HG03045 (cell line): ENCODE results near the gene MMP24OS.
"Not testable (repeated sequence)": the region's sequence is repeated elsewhere in the genome, so short reads cannot be mapped to it uniquely, and the experiment has no call there.

Experiments
- ATAC-seq: cut with Tn5 transposase; IDR thresholded peaks from one replicate; pipeline ENCODE4 v1.9.1; 2021; ENCODE audit warnings: mild to moderate bottlenecking, moderate library complexity; ENCODE audit not compliant: unreplicated experiment

MMP24OS gene

DNA sequence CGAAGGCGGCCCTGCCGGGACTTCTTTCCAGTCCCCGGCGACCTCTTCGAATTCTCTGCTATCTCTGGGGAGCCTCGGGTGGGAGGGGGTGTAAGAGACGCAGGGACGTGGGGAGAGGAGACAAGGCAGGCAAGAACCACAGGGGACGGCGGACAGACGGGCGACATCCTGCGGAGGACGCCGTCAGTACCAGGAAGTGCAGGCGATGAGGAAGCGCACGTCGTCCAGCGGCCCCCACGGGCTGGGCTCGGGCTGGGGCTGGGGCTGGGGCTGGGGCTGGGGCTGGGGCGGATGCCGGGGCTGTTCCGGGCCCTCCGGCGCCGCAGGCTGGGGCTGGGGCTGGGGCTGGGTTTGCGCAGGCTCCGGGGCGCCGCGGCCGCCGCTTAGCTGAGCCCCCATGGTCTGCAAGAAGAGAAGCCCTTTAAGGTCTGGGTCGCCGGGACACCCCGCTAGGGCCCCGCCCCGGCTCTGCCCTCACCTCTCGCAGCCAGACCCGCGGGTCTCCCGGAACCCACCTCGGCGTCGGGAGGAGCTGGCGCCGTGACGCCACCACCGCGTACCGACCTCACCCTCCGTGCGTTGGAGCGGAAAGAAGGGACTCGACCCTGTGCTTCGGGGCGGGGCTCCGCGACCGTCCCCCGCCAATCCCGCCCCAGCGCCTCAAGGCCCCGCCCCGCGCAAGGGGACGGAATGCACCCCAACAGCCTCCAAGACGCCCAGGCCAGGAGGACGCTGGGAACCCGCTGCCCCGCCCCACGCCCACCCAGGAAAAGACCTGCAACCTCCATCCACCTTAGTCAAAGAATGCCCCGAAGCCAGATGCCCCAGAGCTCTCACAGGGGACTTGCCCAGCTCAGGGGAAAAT is at the start of gene MMP24OS:
Gene MMP24OS (minus strand): TSS at position 592 of the 865 bp plus-strand sequence. CDS start 193 bp downstream, at position 399.
- ATAC-seq: peak; percentile 78

DNA sequence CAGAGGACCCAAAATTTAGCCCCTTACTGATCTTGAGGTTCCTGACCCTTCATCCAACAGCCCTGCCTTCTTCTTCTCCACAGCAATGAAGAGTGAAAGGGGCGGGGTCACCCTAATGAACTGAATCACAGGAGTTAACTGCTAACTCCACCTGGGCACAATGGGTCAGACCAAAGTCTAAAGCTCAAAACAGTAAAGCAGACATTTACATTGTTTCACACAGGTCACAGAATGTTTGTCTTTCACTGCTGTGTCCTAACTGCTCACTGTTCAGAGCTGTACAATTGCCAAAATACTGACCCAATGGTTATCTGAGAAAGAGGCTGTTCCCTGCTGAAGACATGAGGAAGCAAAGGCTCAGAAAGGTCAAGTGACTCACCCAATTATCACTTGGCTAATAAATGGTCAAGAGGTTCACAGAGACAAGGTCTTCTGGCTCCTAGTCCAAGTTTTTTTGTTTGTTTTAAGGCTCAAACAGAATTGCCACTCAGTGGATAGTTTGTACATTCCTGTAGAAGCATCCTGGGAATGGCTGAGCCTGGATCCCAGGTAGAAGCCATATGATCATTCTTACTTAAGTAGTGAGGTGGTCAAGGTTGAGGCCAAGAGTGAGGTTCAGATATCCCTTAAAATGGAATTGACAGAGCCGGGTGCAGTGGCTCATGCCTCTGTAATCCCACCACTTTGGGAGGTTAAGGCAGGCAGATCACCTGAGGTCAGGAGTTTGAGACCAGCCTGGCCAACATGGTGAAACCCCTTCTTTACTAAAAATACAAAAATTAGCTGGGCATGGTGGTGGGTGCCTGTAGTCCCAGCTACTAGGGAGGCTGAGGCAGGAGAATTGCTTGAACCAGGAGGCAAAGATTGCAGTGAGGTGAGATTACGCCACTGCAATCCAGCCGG is 49.4 kb upstream of the MMP24OS start:
- ATAC-seq: no peak

DNA sequence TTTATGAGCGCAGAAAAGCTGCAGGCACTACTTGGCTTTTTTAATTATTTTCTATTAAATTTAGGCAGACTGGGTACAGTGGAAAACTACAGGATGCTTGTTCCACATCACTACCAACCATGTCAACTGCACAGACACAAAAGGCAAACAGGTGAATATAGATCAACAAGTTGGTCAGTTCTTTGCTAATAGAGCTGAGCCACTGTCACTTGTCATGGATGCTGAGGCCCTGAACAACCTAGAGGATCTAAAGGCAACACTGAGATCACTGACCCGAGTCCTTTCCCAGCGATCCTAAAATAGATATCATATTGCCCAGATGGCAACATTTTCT is 48.8 kb upstream of the MMP24OS start:
- no peak for ATAC-seq

DNA sequence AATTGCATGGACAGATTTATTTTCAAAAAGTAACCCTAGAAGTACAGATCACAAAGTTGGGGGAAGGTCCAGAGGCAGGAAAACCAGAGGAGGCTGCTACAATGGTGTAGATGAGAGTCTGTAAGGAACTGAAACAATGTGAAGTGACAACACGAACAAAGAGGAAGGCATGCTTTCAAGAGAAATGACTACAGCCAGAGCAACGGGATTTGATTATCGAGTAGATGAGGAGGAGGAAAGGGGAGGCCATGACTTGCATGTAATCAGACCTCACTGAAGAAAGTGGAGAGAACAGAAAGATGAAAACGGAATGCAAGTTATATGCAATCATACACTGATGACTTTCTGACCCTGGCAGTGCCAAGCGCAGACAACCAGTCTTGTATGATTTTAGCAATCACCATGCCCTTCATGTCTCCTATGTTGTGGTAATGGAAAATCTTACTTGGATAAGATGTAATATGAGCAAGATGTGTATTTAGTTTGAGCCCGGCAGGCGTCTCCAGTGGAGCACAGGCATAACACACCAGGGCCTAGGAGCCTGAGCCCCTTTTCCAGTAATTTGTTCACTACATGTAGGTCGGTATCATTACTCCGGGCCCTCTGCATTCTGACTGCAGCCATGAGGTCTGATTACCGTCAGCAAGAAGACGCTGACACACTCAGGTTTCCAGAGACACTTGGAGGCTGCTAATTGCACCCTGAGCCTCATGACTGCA is 48.3 kb upstream of the MMP24OS start:
- ATAC-seq: no peak

DNA sequence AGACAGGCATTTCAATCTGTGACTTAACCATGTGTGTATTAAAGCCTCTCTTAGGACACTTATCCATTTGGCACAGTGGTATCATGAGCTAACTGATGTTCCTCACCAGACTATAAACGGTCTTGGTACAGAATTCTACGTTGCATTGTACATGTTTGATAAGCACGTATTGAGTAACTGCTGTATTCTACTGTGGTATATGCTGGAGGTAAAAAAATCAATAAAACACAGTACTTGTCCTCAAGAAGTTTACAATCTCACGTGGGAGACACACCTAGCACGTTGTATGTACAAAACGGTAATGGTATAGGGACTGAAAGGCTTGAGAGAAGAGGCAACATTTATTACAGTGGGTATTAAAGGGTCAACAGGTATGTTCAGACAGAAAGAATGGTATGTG is 47.5 kb upstream of the MMP24OS start:
- ATAC-seq: no peak

DNA sequence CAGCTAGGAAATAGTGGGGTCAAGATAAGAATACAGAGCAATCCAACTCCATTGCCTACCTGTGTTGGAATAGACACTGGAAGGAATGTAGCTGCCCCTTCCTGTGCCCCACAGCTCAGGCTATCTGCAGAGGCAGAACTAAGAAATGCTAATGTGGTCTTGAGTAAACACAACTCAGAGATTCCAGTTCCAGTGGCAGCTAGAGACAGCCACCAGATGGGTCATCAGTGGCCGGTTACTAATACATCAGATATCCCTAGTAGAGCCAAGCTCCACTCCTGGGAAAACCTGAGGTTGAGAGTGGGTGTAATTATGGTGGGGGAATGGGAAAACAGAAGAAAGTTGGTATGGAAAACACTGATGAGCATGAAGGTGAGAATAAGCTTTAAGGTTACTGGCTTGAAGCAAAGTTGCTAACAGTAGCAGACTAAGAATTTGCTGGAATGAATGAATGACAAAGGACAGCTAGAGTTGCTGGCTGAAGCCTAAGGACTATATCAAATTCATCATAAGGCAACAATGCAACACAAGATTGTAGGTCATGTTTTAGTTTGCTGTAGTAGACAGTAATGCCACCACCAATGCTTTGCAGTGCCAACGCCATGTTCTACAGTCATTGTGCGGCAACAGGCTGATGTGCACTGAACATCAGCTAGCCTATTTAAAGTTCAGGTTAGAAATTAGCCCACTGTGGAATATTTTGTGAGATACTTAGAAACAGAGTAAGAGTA is 42.6 kb upstream of the MMP24OS start:
- ATAC-seq: no peak

DNA sequence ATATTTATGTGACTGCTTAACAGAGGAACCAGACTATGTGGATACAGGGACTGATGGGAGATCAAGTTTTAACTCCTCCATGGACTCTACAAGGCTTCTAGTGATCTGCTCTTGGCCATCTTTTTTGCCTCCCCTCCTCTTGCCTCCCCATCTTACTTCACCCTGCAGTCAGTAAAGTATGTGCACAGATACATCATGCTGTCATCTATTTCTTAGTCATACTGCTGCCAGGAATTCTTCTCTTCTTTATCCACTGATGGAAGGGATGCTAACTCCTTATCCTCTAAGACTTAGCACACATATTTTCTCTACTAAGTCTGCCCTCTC is 41.9 kb upstream of the MMP24OS start:
- ATAC-seq: no peak

DNA sequence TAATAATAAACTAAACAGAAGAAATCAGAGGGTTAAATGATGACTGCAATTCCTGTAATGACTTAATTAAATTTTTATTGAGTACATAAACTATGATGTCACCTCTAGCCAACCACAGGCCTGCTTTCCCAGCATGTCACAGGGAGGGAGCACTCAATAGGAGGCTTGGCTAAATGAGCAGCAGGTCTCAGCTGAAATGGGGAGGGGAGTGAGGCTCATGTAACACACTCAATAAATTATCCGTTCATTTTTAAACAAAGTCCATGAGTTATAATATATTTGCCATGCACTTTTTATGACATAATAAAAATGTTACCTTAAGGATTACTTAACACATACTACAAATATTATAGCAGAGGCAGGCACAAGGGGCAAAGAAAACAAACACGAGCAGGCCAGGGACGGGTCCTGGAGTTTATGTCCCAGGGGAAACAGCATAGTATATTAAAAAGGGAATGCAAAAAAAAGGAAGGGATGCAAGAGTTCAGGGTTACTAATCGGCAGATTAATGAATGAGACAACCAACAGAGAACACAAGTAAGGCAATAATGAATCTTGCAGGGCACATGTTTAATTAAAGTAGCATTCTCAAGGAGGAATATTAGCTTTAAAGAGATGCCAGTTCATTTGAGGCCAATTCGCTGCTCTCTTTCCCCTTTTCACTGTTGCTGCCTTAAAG is 41.4 kb upstream of the MMP24OS start:
- ATAC-seq: no peak

DNA sequence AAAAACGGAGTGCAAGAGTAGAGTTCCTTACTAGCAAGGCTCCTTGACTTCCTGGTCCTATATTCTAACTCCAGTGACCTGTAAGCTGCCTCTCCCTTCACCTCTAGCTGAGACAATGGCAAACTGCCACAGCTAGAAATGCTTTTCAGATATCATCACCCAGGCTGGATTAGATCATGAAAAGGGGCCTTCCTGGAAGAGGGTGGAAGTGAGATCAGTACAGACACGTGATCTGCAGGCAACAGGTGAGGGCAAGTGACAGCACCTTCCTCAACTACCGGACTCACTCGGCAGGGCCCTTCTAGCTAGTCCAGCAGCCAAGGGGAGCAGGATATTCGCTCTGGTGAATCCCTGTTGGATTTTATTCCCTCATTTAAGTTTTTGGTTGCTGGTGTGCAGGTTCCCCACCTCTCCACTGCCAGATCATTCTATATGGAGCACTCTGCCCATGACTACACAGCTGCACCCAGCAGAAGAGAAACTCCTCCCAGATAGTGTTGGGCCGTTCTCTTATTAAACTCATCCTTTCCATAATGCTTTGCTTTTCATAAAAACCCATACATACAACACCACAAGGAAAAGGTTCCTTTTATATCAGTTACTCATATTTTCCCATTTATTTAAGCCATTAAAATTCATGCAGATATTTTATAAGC is 40.7 kb upstream of the MMP24OS start:
- no peak for ATAC-seq

DNA sequence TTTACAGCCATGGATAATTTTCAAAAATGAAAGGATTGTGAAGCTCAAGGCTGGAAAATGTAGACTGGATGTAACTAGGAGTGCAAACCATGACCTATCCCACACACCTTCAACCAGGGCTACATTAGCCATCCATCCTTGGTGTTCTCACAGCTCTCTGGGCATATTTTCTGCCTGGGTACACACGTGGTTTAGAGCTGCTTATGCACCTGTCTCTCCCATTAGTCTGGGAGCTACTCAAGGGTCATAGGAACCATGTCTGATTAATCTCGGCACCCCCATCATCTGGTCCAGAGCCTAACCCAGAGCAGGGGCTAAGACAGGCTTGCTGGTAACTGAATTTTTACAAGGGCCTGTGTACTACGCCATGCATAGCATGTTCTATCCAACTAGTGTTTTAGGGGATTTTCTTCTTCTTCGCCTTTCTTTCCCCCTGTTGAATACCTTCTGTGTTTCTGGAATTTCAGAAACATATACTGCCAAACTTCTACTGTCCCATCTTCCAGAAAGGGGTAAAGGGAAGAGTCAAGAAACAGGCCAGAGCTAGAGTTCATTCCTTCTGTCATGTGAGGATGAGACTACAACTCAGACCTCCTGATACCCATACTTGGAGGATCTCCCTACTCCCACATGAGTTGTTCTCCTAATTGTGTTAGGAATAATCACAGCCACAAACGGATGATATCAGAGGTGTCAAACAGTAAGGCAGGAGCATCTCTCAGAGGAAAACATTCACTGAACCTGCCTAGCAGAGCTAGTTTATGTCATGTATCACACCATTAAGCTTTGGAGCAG is 39.7 kb upstream of the MMP24OS start:
- no peak for ATAC-seq

DNA sequence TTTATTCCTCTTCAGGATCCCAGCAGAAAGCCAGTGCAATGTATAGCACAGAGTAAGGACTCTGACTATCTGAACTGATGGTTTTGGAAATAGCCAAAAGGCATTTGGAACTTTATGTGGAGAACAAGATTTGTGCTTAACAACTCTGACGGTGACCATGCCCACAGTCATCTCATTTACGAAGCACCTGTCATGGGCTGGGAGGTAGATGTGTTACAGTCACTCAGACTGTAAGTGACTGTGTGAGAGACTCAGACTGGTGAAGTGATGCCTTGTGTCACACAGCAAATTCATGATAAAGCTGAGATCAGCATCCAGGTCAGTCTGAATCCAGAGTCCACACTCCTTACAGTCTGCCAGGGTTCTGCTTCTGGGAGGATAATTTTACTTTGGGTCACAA is 38.2 kb upstream of the MMP24OS start:
- no peak for ATAC-seq

DNA sequence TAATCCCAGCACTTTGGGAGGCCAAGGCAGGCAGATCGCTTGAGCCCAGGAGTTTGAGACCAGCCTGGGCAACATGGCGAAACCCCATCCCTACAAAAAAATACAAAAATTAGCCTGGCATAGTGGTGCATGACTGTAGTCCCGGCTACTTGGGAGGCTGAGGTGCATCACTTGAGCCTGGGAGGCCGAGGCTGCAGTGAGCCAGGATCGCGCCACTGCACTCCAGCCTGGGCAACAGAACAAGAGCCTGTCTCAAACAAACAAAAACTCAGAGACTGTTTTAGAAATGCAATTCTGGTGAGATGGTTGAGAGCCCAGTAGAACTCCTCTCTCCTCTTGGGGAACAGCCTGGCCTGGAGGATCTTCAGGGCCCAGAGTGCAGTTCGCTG is 37.7 kb upstream of the MMP24OS start:
- ATAC-seq: not testable (repeated sequence)

DNA sequence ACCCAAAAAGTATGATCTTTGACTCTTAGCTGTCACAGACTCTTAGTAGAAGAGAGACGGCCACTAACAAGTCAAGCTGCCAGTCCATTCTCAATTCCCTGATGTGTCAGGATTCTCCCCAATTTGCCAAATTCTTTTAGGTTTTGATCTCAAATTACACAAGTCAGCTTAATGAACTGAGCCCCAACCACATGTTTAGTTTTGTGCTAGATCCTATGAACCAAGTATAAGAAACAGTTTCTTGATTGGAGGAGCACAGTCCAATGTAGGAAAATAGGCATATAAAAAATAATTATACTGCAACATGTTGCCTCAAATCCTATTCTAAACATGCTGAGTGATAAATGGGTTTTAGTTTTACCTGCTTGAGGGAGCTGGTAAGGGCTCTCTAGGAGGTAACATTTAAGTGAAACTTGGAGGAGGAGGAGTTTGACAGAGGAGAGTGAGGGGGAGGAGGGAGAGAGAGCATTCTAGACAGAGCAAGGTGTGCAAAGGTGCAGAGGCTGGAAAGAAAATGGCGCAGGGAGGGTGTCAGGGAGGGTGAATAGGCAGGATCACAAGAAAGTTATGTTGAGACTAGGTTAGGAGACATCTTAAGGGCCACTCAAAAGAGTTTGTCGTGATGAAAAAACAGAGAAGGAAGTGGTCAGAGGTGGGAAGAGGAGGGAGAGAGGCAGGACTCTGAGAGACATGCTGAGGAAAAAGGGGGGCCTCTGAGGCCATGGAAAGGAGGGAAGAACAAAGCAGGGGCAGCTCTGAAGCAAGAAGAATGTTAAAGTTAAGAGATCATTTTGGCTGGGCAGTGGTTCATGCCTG is 37.1 kb upstream of the MMP24OS start:
- no peak for ATAC-seq

DNA sequence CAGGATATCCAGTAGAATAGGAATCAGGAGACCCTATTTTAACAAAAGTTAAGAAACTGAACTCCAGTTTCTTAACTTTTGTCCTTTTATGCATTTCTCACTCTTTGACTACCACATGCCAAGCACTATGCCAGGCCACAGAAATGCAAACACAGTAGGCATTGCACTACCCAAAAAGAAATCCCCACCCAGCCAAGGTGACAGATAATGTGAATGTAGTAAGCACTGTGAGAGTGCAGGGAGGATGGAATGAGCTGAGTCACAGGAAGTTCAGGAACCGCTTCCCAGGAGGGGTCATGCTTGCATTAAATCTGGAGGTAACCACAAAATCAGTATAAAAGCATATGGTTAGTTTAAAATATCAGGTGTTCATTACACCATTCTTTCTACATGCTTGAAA is 34.4 kb upstream of the MMP24OS start:
- ATAC-seq: no peak

DNA sequence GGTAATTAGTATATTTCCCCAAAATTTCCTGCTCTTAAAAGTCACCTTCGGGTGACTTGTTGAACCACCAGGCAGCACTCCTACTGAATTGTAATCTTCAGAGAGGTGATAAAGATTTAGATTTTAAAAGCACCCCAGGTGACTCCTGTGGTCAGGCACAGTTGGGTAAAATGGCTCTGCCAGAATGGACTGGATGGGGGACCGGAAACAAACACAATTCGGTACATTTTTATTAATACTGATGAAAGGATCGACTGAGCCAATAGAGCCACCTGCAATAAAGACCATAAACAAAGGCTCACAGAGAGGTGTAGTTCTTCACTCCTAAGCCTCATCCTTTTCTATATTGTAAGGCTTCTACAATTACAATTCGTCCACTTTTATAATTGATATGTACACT is 33.9 kb upstream of the MMP24OS start:
- ATAC-seq: no peak

DNA sequence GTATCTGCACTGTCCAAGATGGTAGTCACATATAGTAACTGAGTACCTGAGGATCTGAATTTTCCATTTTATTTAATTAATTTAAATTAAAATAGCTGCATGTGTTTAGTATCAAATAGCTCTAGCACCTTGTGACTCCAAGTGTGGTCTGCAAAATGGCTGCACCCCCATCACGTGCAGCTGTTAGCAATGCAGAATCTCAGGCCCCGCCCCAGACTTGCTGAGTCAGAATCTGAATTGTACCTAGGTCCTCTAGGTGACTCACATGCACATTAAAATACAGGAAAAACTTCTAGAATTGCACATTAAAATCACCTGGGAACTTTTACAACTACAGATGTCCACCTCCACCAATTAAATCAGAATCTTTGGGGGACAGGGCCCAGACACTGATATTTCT is 33.5 kb upstream of the MMP24OS start:
- ATAC-seq: no peak

DNA sequence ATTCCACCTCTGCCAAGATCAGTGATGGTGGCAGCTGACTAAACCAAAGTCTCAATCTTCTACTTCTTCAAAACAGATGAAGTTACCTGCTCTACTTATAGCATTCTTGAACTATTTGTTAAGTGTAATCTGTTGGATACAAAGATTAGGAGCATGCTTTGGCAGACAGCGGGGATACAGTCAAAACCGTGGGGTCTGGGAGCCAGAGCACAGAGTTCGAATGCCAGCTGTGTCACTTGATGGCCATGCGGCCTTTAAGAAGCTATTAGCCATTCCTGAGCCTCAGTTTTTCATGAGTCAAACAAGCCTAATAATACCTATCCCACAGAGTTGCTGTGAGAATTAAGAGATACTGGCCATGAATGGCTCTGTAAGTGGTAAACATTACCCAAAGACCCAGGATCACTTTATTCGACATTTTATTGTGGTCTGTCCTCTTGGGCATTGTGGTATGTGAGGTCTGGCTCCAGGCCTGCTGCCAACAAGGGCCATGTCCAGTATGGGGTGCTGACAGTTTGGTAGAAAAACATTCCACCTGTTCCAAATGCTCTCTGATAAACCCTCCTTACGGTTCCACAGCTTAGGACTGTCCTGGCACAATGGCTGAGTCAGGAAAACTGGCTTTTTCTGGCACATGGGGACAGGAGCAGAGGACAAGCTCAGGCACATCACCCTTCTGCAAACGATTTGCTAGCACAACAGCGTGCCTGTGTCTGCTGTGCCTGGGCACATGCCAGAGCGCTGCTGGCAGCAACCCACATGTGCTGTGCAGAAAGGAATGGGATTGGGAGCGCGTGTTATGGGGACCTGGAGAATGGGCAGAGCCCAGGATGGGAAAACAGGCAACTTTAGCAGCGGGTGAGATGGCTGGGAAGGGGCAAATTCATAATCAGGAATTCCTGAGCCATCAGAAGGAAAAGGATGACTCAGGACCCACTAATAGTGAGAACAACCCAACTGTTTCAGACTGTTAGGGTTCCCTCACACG is 30.0 kb upstream of the MMP24OS start:
- no peak for ATAC-seq
